HepG2 (cell line): ENCODE measurements around the gene INF2. TPM values are rescaled to one million over a fixed set of nuclear protein-coding genes. Genes with fewer than 3 reads are reported as not detected.
A peak's percentile ranks its signal among the peaks of the same experiment; 100 is the strongest.

ENCODE experiments used
- CHCHD3 ChIP-seq: sonication (generic); formaldehyde crosslinking; IDR thresholded peaks from 2 replicates; pipeline ENCODE4 v1.8.0; 2022; ENCODE audit warnings: mild to moderate bottlenecking, missing genetic modification reagents, moderate library complexity
- HMG20B ChIP-seq: conservative IDR thresholded peaks from 2 replicates; pipeline ENCODE4 v1.6.1; 2016; ENCODE audit warnings: missing genetic modification reagents, missing compliant biosample characterization
- HNRNPLL ChIP-seq: fragments of 200-400 bp; formaldehyde crosslinking; IDR thresholded peaks from 2 replicates; pipeline ENCODE4 v1.6.1; 2017; ENCODE audit warnings: mild to moderate bottlenecking, low read depth, low read length; ENCODE audit not compliant: poor library complexity, severe bottlenecking
- KDM5B ChIP-seq: sonication (generic); formaldehyde crosslinking; IDR thresholded peaks from 2 replicates; pipeline ENCODE4 v1.4.0; 2020; ENCODE audit warnings: missing genetic modification reagents, mild to moderate bottlenecking, borderline replicate concordance
- MED8 ChIP-seq: sonication (generic); formaldehyde crosslinking; IDR thresholded peaks from 2 replicates; pipeline ENCODE4 v1.8.1; 2023; ENCODE audit warnings: mild to moderate bottlenecking, missing genetic modification reagents; ENCODE audit not compliant: insufficient replicate concordance
- MTA1 ChIP-seq: sonication (generic); formaldehyde crosslinking; IDR thresholded peaks from 2 replicates; pipeline ENCODE4 v1.4.0; 2020; ENCODE audit warnings: missing genetic modification reagents, mild to moderate bottlenecking, borderline replicate concordance
- MXI1 ChIP-seq: IDR thresholded peaks from 3 replicates; pipeline ENCODE4 v1.6.1; 2012; ENCODE audit warnings: low read depth, low read length, inconsistent platforms, borderline replicate concordance
- NCOA5 ChIP-seq: sonication (generic); formaldehyde crosslinking; IDR thresholded peaks from 2 replicates; pipeline ENCODE4 v1.4.0; 2020; ENCODE audit warnings: missing genetic modification reagents
- PHF21A ChIP-seq: sonication (generic); formaldehyde crosslinking; IDR thresholded peaks from 2 replicates; pipeline ENCODE4 v1.5.0; 2020; ENCODE audit warnings: mild to moderate bottlenecking, missing genetic modification reagents
- PHF5A ChIP-seq: IDR thresholded peaks from one replicate; pipeline ENCODE4 v1.6.1; 2018; ENCODE audit warnings: low read depth, missing genetic modification reagents; ENCODE audit not compliant: unreplicated experiment
- POLR2AphosphoS5 ChIP-seq: IDR thresholded peaks from 2 replicates; pipeline ENCODE4 v1.6.1; 2012; ENCODE audit warnings: low read depth, low read length
- RFXAP ChIP-seq: sonication (generic); formaldehyde crosslinking; IDR thresholded peaks from 2 replicates; pipeline ENCODE4 v1.4.0; 2020; ENCODE audit warnings: missing genetic modification reagents, borderline replicate concordance
- SP4 ChIP-seq: sonication (generic); formaldehyde crosslinking; IDR thresholded peaks from 2 replicates; pipeline ENCODE4 v1.8.1; 2023; ENCODE audit warnings: mild to moderate bottlenecking, missing genetic modification reagents
- U2AF1 ChIP-seq: fragments of 200-400 bp; formaldehyde crosslinking; optimal IDR thresholded peaks from 2 replicates; pipeline ENCODE3; 2017; ENCODE audit warnings: mild to moderate bottlenecking, low read depth, low read length
- ZFP36 ChIP-seq: fragments of 150-350 bp; IDR thresholded peaks from 2 replicates; pipeline ENCODE4 v1.6.1; 2018; ENCODE audit warnings: borderline replicate concordance, low read length, low read depth; ENCODE audit not compliant: partially characterized antibody
- ZFP62 ChIP-seq: sonication (generic); formaldehyde crosslinking; IDR thresholded peaks from 2 replicates; pipeline ENCODE4 v1.4.0; 2020; ENCODE audit warnings: missing genetic modification reagents
- ZFX ChIP-seq: sonication (generic); formaldehyde crosslinking; IDR thresholded peaks from 2 replicates; pipeline ENCODE4 v1.4.0; 2020; ENCODE audit warnings: mild to moderate bottlenecking, low read depth, missing genetic modification reagents, moderate library complexity
- ZNF143 ChIP-seq: sonication (generic); formaldehyde crosslinking; IDR thresholded peaks from 2 replicates; pipeline ENCODE4 v1.4.0; 2020; ENCODE audit warnings: missing genetic modification reagents
- ZNF281 ChIP-seq: sonication (generic); formaldehyde crosslinking; IDR thresholded peaks from 2 replicates; pipeline ENCODE4 v1.4.0; 2020; ENCODE audit warnings: missing genetic modification reagents, borderline replicate concordance
- ZNF33B ChIP-seq: sonication (generic); formaldehyde crosslinking; IDR thresholded peaks from 2 replicates; pipeline ENCODE4 v1.5.1; 2020; ENCODE audit warnings: mild to moderate bottlenecking, missing genetic modification reagents
- ZNF589 ChIP-seq: sonication (generic); formaldehyde crosslinking; conservative IDR thresholded peaks from 2 replicates; pipeline ENCODE4 v1.8.0; 2022; ENCODE audit warnings: mild to moderate bottlenecking, moderate library complexity, missing genetic modification reagents
- polyA plus RNA-seq, 8 experiments: library from polyadenylated mRNA; depleted of rRNA in 3 of 8; stranded (reverse) in 7 of 8; unstranded in 1 of 8; fragments of >200 nt; fragmentation: Illumina TruSeq in 4 of 8; extraction: Trizol in 4 of 8; gene quantifications; 2 replicates each; pipeline versions ENCODE4 v1.2.1 to v1.2.3, GENCODE V29; 2011 to 2016; ENCODE audit warnings: low read depth in 4 of 8, missing spikeins in 1 of 8, mixed read lengths in 1 of 8; ENCODE audit not compliant: insufficient read depth in 1 of 8
- total RNA-seq, 5 experiments: library from RNA; depleted of rRNA; stranded (reverse); fragments of >200 nt; fragmentation: Illumina TruSeq; extraction: Trizol; gene quantifications; 2 replicates each; pipeline ENCODE4 v1.2.3, GENCODE V29; 2016; ENCODE audit warnings: low read depth in 1 of 5
- TF ChIP-seq, protein P1 (sequence below): sonication (generic); formaldehyde crosslinking; IDR thresholded peaks from 2 replicates; pipeline ENCODE4 v1.5.1; 2020; ENCODE audit warnings: missing genetic modification reagents, mild to moderate bottlenecking, borderline replicate concordance
- TF ChIP-seq, protein P2 (sequence below): sonication (generic); formaldehyde crosslinking; IDR thresholded peaks from 2 replicates; pipeline ENCODE4 v1.8.1; 2023; ENCODE audit warnings: missing genetic modification reagents, mild to moderate bottlenecking, borderline replicate concordance
- TF ChIP-seq, protein P3 (sequence below): IDR thresholded peaks from 2 replicates; pipeline ENCODE4 v1.6.1; 2016; ENCODE audit warnings: low read depth, control low read depth

The INF2 gene
- total and polyA plus RNA-seq, 2 of the 13 experiments (the other 11 are each of a cell fraction or from before 2014, with no cell fraction given): 16.4 to 26.4 TPM

GRCh38 chr14:104687601-104688504 lies 1.6 kb upstream of the INF2 start (continued):
- no peak for TF ChIP-seq NCOA5 (CRISPR knock-in tag)
- TF ChIP-seq POLR2AphosphoS5: peak; percentile 69
- TF ChIP-seq KDM5B (CRISPR knock-in tag): peak; percentile 41
- peak; percentile 90 for TF ChIP-seq ZFX (CRISPR knock-in tag)
- TF ChIP-seq ZFP62 (CRISPR knock-in tag): no peak
- TF ChIP-seq MXI1: peak; percentile 46; the same call in 1 of the 3 replicates
- TF ChIP-seq ZNF589 (CRISPR knock-in tag): no peak; the same call in 1 of the 2 replicates
- TF ChIP-seq, protein P1, sequence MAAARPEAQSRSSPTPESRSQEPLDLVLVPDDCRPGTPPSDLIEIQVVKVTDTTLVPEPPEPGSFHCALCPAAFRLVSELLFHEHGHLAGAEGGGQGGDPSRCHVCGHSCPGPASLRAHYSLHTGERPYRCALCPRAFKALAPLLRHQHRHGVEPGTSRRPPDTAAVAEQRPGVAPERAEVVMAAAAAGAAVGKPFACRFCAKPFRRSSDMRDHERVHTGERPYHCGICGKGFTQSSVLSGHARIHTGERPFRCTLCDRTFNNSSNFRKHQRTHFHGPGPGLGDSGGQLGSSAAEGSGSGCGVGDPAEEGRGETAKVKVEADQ (CRISPR knock-in tag): 0 out of 2 replicates have a peak, but pooled peaks have one; percentile 14
- TF ChIP-seq CHCHD3 (CRISPR knock-in tag): no peak
- TF ChIP-seq, protein P2, sequence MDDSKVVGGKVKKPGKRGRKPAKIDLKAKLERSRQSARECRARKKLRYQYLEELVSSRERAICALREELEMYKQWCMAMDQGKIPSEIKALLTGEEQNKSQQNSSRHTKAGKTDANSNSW (CRISPR knock-in tag): peak; percentile 22; the same call in 1 of the 2 replicates
- peak; percentile 52 for TF ChIP-seq U2AF1
- TF ChIP-seq ZNF33B (CRISPR knock-in tag): no peak
- peak; percentile 89 for TF ChIP-seq PHF21A (CRISPR knock-in tag)
- TF ChIP-seq ZNF143 (CRISPR knock-in tag): peak; percentile 67
- no peak for TF ChIP-seq ZFP36
- TF ChIP-seq, protein P3, sequence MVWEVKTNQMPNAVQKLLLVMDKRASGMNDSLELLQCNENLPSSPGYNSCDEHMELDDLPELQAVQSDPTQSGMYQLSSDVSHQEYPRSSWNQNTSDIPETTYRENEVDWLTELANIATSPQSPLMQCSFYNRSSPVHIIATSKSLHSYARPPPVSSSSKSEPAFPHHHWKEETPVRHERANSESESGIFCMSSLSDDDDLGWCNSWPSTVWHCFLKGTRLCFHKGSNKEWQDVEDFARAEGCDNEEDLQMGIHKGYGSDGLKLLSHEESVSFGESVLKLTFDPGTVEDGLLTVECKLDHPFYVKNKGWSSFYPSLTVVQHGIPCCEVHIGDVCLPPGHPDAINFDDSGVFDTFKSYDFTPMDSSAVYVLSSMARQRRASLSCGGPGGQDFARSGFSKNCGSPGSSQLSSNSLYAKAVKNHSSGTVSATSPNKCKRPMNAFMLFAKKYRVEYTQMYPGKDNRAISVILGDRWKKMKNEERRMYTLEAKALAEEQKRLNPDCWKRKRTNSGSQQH: no peak
- peak; percentile 85 for TF ChIP-seq MED8 (CRISPR knock-in tag)
- peak; percentile 86 for TF ChIP-seq MTA1
- no peak for TF ChIP-seq PHF5A (CRISPR knock-in tag)
- TF ChIP-seq HMG20B (CRISPR knock-in tag): 0 out of 2 replicates have a peak, but pooled peaks have one; percentile 24
- TF ChIP-seq SP4 (CRISPR knock-in tag): peak; percentile 52
- TF ChIP-seq RFXAP (CRISPR knock-in tag): 0 out of 2 replicates have a peak, but pooled peaks have one; percentile 29
- TF ChIP-seq ZNF281 (CRISPR knock-in tag): 0 out of 2 replicates have a peak, but pooled peaks have one; percentile 25
- TF ChIP-seq HNRNPLL: peak; percentile 90
